Spleen (tissue), 7 donors: ENCODE results near the gene PPBP.

Experiments used
- POLR2A ChIP-seq, 3 donors: fragments of 450-650 bp; IDR thresholded peaks; one replicate each; pipeline ENCODE4 v1.5.1; 2017; ENCODE audit warnings: antibody characterized with exemption in 3 of 3, mild to moderate bottlenecking in 1 of 3
- POLR2AphosphoS5 ChIP-seq, 3 donors: sonication (generic); formaldehyde crosslinking; IDR thresholded peaks; one replicate each; pipeline ENCODE4 v1.5.1; 2017; ENCODE audit warnings: antibody characterized with exemption in 3 of 3
- TF ChIP-seq, protein P1 (sequence below), 11 experiments: fragments of 200-600 bp in 7 of 11; fragments of 450-650 bp in 4 of 11; sonication (generic) in 4 of 11; IDR thresholded peaks in 8 of 11; conservative IDR thresholded peaks in 3 of 11; 1 replicate in 7 of 11; 2 replicates in 4 of 11; pipeline versions ENCODE4 v1.4.0 to v1.8.0; 2016 to 2021; ENCODE audit warnings: antibody characterized with exemption in 11 of 11, inconsistent platforms in 4 of 11, mild to moderate bottlenecking in 1 of 11
- donor health status: DM: no; HTN: no; CAD: no; lungs with moderate emphysema.
- donor health status: DM: no; HTN: no; CAD: no.
- donor health status: DM: no; HTN: no; CAD: no.

DNA sequence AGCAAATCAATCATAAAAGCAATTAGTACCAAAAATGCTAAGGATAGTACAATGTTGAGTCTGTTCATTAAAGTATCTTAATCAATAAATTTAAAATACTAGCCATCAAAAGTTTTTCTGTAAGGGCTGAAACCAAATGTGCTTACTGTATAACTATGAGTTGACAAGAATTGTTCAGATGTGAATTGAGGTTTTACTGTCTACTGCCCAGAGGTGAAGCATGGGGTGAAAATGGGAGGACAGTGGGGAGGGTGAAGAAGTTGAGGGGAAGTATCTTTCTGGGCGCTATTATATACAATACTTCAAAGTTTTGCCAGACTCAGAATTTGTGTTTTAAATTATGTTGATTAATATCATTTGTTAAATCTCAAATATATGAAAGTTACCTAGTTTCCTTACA is 4.1 kb upstream of the PPBP start:
- TF ChIP-seq, protein P1, sequence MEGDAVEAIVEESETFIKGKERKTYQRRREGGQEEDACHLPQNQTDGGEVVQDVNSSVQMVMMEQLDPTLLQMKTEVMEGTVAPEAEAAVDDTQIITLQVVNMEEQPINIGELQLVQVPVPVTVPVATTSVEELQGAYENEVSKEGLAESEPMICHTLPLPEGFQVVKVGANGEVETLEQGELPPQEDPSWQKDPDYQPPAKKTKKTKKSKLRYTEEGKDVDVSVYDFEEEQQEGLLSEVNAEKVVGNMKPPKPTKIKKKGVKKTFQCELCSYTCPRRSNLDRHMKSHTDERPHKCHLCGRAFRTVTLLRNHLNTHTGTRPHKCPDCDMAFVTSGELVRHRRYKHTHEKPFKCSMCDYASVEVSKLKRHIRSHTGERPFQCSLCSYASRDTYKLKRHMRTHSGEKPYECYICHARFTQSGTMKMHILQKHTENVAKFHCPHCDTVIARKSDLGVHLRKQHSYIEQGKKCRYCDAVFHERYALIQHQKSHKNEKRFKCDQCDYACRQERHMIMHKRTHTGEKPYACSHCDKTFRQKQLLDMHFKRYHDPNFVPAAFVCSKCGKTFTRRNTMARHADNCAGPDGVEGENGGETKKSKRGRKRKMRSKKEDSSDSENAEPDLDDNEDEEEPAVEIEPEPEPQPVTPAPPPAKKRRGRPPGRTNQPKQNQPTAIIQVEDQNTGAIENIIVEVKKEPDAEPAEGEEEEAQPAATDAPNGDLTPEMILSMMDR (IDR thresholded peaks at IDR 0.05 in 8 of 11, conservative IDR thresholded peaks at IDR 0.05 in 3 of 11): no peak
- TF ChIP-seq POLR2A (IDR thresholded peaks at IDR 0.05) (no peak), POLR2AphosphoS5 (IDR thresholded peaks at IDR 0.05) (no peak)
